Endothelial cell of umbilical vein (primary cell): ENCODE results near the gene ST6GAL2. TPM values are rescaled to one million over a fixed set of nuclear protein-coding genes. Genes with fewer than 3 reads are reported as not detected.

Experiments used
- BruUV-seq: library from RNA; stranded (reverse); fragments of 400-500 nt; replicated peaks from 2 replicates; lab custom pipeline; 2021; lab: Mats Ljungman, UMichigan
- CTCF ChIA-PET: fragments of 300-600, 350-600 bp; sonication (Branson Sonifier 250); formaldehyde crosslinking; loops from one replicate; lab custom pipeline; 2021; ENCODE audit warnings: antibody characterized with exemption, inconsistent platforms; lab: Charles Lee
- POLR2A ChIA-PET: fragments of 300-600, 350-600 bp; sonication (Branson Sonifier 250); formaldehyde crosslinking; loops from one replicate; lab custom pipeline; 2021; ENCODE audit warnings: antibody characterized with exemption, inconsistent platforms; lab: Charles Lee
- DNase-seq: peaks from one replicate; pipeline ENCODE4 v3.0.0-alpha.2; 2011; ENCODE audit warnings: low read depth, low spot score
- FAIRE-seq: peaks from 2 replicates; lab custom pipeline; 2011; peaks lifted over from hg19 to GRCh38; lab: Jason Lieb, UNC
- H2AFZ ChIP-seq: 2 replicates; pipeline ENCODE4 v1.6.0; 2012; ENCODE audit warnings: low read depth, low read length, control low read depth, inconsistent platforms
- H3K27ac ChIP-seq: 2 replicates; pipeline ENCODE4 v1.5.1; 2011; ENCODE audit warnings: low read depth, mild to moderate bottlenecking, control low read depth, low read length, moderate library complexity; ENCODE audit not compliant: insufficient read depth
- H3K27me3 ChIP-seq, 2 experiments: 2 replicates each; pipeline versions ENCODE4 v1.6.0 to v1.6.1; 2011; ENCODE audit warnings: low read length in 2 of 2, mixed read lengths in 1 of 2; ENCODE audit not compliant: control insufficient read depth in 2 of 2, insufficient read depth in 2 of 2
- H3K36me3 ChIP-seq, 2 experiments: 2 replicates in 1 of 2; 3 replicates in 1 of 2; pipeline ENCODE4 v1.5.1; 2011; ENCODE audit warnings: low read length in 2 of 2, mild to moderate bottlenecking in 1 of 2, moderate library complexity in 1 of 2; ENCODE audit not compliant: control insufficient read depth in 2 of 2, insufficient read depth in 2 of 2; ENCODE audit errors: extremely low read depth in 1 of 2
- H3K4me1 ChIP-seq: 3 replicates; pipeline ENCODE4 v1.5.1; 2011; ENCODE audit warnings: mild to moderate bottlenecking, low read length; ENCODE audit not compliant: control insufficient read depth, insufficient read depth; ENCODE audit errors: extremely low read depth
- H3K4me2 ChIP-seq: 2 replicates; pipeline ENCODE4 v1.6.1; 2011; ENCODE audit warnings: low read length, control low read depth, mixed read lengths; ENCODE audit not compliant: insufficient read depth
- H3K4me3 ChIP-seq, 3 experiments: fragments of 200-600 bp in 1 of 3; sonication (generic), shearing (Covaris generic) in 1 of 3; replicated peaks in 1 of 3; 2 replicates each; pipeline ENCODE4 v1.5.1; 2011 to 2016; ENCODE audit warnings: control low read depth in 3 of 3, low read length in 3 of 3, mild to moderate bottlenecking in 2 of 3, inconsistent platforms in 1 of 3, low read depth in 1 of 3, moderate library complexity in 1 of 3; ENCODE audit not compliant: insufficient read depth in 1 of 3
- H3K79me2 ChIP-seq: 2 replicates; pipeline ENCODE4 v1.6.0; 2012; ENCODE audit warnings: low read length, inconsistent platforms; ENCODE audit not compliant: control insufficient read depth, insufficient read depth
- H3K9ac ChIP-seq: replicated peaks from 2 replicates; pipeline ENCODE3; 2011; ENCODE audit warnings: low read length, control low read depth; ENCODE audit not compliant: insufficient read depth; ENCODE audit errors: extremely low read depth
- H3K9me1 ChIP-seq: replicated peaks from 3 replicates; pipeline ENCODE4 v1.6.0; 2011; ENCODE audit warnings: mild to moderate bottlenecking, low read length; ENCODE audit not compliant: control insufficient read depth, insufficient read depth; ENCODE audit errors: extremely low read depth
- H3K9me3 ChIP-seq: replicated peaks from 2 replicates; pipeline ENCODE4 v1.5.1; 2012; ENCODE audit warnings: low read length, inconsistent platforms; ENCODE audit not compliant: control insufficient read depth, insufficient read depth
- H4K20me1 ChIP-seq: replicated peaks from 2 replicates; pipeline ENCODE3; 2011; ENCODE audit warnings: mild to moderate bottlenecking, low read length; ENCODE audit not compliant: control insufficient read depth, insufficient read depth; ENCODE audit errors: extremely low read depth
- EZH2 ChIP-seq: IDR thresholded peaks from 2 replicates; pipeline ENCODE4 v1.6.1; 2012; ENCODE audit warnings: borderline replicate concordance, low read depth, mild to moderate bottlenecking, moderate library complexity, low read length, inconsistent platforms; ENCODE audit not compliant: severe bottlenecking
- FOS ChIP-seq: IDR thresholded peaks from 2 replicates; pipeline ENCODE4 v1.6.1; 2011; ENCODE audit warnings: mild to moderate bottlenecking, low read length, moderate library complexity, borderline replicate concordance; ENCODE audit not compliant: insufficient read depth
- GATA2 ChIP-seq: IDR thresholded peaks from 2 replicates; pipeline ENCODE4 v1.7.0; 2011; ENCODE audit warnings: low read depth, mild to moderate bottlenecking, moderate library complexity, mixed read lengths, low read length; ENCODE audit not compliant: insufficient read length, insufficient read depth
- JUN ChIP-seq: IDR thresholded peaks from 2 replicates; pipeline ENCODE4 v1.6.1; 2011; ENCODE audit warnings: borderline replicate concordance, low read depth; ENCODE audit not compliant: insufficient read length, insufficient read depth
- MYC ChIP-seq: IDR thresholded peaks from one replicate; pipeline ENCODE4 v1.6.1; 2011; ENCODE audit warnings: mild to moderate bottlenecking, low read depth, low read length
- POLR2A ChIP-seq: IDR thresholded peaks from 2 replicates; pipeline ENCODE4 v1.6.1; 2012; ENCODE audit warnings: low read depth, mild to moderate bottlenecking, control low read depth, low read length
- POLR2AphosphoS5 ChIP-seq: IDR thresholded peaks from 2 replicates; pipeline ENCODE4 v1.6.1; 2012; ENCODE audit warnings: low read depth, mild to moderate bottlenecking, control low read depth, low read length, moderate library complexity; ENCODE audit not compliant: insufficient read depth
- dilution Hi-C: fragments of 300-500 bp; cut with MboI; formaldehyde crosslinking; loops from one replicate; pipeline ENCODE4 v1.15.0; 2019; ENCODE audit warnings: low sequenced_read_pairs; ENCODE audit not compliant: extremely low pct_ligation_motif_present
- intact Hi-C: fragments of 100-400 bp; cut with micrococcal nuclease; formaldehyde crosslinking; loops from one replicate; pipeline ENCODE4 v1.10.0; 2022
- polyA plus RNA-seq, 4 experiments: library from polyadenylated mRNA; depleted of rRNA in 3 of 4; stranded (reverse) in 3 of 4; unstranded in 1 of 4; fragments of >200 nt; gene quantifications; 2 replicates each; pipeline versions ENCODE4 v1.2.1 to v1.2.3, GENCODE V29; 2011 to 2012; ENCODE audit warnings: missing spikeins in 1 of 4
- total RNA-seq: library from RNA; stranded (reverse); gene quantifications from 2 replicates; pipeline ENCODE4 v1.2.3, GENCODE V29; 2021
- TF ChIP-seq, protein P1 (sequence below): IDR thresholded peaks from 2 replicates; pipeline ENCODE4 v1.6.1; 2011; ENCODE audit not compliant: insufficient read depth, insufficient read length
- TF ChIP-seq, protein P2 (sequence below), 2 donors: IDR thresholded peaks; 1 replicate in 1 of 2; 2 replicates in 1 of 2; pipeline ENCODE4 v1.5.1; 2011; ENCODE audit warnings: low read length in 2 of 2, mild to moderate bottlenecking in 2 of 2, moderate library complexity in 2 of 2, control low read depth in 1 of 2, inconsistent platforms in 1 of 2, low read depth in 1 of 2; ENCODE audit not compliant: insufficient read depth in 1 of 2; ENCODE audit errors: extremely low read depth in 1 of 2

Gene ST6GAL2
- total and polyA plus RNA-seq, 2 donors (not counting 3 experiments of a cell fraction or from before 2014, with no cell fraction given): not detected

DNA sequence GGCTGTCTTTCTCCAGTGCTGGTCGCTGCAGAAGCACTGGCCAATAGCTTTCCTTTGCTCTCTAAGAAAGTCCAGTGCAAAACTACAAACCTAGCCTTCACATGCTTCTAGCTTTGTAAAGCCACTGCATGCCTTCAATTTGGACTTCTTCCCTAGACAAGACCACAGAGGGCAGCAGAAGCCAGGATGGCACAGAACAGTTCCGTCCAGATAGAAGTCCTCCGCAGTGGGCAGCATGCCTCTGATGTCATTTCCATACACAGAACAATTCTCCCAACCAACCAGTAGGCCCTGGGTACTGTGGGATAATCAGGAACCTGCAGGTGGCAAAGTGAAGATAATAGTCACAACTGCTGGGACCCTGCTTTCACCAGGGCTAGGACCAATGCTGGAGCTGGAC lies 3.3 kb downstream of the ST6GAL2 start:
- H3K36me3 ChIP-seq: no peaks in the 10 kb centered on the region
- POLR2A ChIA-PET: no interaction called here
- H3K4me3 ChIP-seq: no peak overlapping the region
- dilution Hi-C loops: no loop called here
- H3K27me3 ChIP-seq: peaks cover 4% of the 10 kb centered on the region in 2 experiments
- FAIRE-seq: no peak
- no peaks in the 10 kb centered on the region for H4K20me1 ChIP-seq
- H3K9ac ChIP-seq: no peak overlapping the region
- intact Hi-C loops: no loop called here
- no peaks in the 10 kb centered on the region for H3K4me1 ChIP-seq
- CTCF ChIA-PET: no interaction called here
- TF ChIP-seq EZH2 (no peak), GATA2 (no peak), FOS (no peak), MYC (no peak), POLR2AphosphoS5 (no peak), JUN (no peak), POLR2A (no peak)
- TF ChIP-seq, protein P1, sequence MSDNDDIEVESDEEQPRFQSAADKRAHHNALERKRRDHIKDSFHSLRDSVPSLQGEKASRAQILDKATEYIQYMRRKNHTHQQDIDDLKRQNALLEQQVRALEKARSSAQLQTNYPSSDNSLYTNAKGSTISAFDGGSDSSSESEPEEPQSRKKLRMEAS: no peak
- TF ChIP-seq, protein P2, sequence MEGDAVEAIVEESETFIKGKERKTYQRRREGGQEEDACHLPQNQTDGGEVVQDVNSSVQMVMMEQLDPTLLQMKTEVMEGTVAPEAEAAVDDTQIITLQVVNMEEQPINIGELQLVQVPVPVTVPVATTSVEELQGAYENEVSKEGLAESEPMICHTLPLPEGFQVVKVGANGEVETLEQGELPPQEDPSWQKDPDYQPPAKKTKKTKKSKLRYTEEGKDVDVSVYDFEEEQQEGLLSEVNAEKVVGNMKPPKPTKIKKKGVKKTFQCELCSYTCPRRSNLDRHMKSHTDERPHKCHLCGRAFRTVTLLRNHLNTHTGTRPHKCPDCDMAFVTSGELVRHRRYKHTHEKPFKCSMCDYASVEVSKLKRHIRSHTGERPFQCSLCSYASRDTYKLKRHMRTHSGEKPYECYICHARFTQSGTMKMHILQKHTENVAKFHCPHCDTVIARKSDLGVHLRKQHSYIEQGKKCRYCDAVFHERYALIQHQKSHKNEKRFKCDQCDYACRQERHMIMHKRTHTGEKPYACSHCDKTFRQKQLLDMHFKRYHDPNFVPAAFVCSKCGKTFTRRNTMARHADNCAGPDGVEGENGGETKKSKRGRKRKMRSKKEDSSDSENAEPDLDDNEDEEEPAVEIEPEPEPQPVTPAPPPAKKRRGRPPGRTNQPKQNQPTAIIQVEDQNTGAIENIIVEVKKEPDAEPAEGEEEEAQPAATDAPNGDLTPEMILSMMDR (IDR thresholded peaks at IDR 0.05; ENCODE audit: extremely low read depth in 1 of 2, insufficient read depth in 1 of 2, low read depth in 1 of 2, low read length in 2 of 2): no peak
- H3K9me3 ChIP-seq: no peaks in the 10 kb centered on the region
- no peak overlapping the region for H2AFZ ChIP-seq
- no peak overlapping the region for H3K4me2 ChIP-seq
- H3K9me1 ChIP-seq: no peaks in the 10 kb centered on the region
- no peaks in the 10 kb centered on the region for H3K79me2 ChIP-seq
- DNase-seq: no peak
- no TSS peak for BruUV-seq
- no peak overlapping the region for H3K27ac ChIP-seq
